ENCODE measurements around the gene MBIP.

Gene MBIP

DNA sequence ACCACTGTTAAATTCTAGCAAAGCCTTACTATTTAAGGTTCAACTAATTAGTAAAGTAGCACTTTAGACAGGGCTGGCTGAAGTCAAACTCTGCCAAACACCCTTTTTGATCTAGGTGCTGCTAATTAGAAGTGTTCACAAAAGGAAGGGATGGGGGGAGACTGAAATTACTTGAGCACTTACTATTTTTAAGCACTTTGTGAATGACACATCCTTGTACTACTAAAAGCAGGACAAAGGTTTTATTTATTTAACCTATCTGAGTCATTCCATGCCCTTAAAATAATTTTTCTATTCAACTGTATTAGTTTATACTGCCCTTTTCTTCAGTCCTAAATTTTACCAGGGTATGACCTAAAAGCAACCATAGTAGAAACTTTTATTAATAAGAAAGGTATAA, 20.1 kb downstream of the MBIP start:
- no peak for DNase-seq (ENCODE audit: low spot score)
- Histone ChIP-seq H3K27ac (no peak overlapping the region), H3K4me3 (no peak overlapping the region)
- TF ChIP-seq, protein P1, sequence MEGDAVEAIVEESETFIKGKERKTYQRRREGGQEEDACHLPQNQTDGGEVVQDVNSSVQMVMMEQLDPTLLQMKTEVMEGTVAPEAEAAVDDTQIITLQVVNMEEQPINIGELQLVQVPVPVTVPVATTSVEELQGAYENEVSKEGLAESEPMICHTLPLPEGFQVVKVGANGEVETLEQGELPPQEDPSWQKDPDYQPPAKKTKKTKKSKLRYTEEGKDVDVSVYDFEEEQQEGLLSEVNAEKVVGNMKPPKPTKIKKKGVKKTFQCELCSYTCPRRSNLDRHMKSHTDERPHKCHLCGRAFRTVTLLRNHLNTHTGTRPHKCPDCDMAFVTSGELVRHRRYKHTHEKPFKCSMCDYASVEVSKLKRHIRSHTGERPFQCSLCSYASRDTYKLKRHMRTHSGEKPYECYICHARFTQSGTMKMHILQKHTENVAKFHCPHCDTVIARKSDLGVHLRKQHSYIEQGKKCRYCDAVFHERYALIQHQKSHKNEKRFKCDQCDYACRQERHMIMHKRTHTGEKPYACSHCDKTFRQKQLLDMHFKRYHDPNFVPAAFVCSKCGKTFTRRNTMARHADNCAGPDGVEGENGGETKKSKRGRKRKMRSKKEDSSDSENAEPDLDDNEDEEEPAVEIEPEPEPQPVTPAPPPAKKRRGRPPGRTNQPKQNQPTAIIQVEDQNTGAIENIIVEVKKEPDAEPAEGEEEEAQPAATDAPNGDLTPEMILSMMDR (IDR thresholded peaks at IDR 0.05) = no peak

DNA sequence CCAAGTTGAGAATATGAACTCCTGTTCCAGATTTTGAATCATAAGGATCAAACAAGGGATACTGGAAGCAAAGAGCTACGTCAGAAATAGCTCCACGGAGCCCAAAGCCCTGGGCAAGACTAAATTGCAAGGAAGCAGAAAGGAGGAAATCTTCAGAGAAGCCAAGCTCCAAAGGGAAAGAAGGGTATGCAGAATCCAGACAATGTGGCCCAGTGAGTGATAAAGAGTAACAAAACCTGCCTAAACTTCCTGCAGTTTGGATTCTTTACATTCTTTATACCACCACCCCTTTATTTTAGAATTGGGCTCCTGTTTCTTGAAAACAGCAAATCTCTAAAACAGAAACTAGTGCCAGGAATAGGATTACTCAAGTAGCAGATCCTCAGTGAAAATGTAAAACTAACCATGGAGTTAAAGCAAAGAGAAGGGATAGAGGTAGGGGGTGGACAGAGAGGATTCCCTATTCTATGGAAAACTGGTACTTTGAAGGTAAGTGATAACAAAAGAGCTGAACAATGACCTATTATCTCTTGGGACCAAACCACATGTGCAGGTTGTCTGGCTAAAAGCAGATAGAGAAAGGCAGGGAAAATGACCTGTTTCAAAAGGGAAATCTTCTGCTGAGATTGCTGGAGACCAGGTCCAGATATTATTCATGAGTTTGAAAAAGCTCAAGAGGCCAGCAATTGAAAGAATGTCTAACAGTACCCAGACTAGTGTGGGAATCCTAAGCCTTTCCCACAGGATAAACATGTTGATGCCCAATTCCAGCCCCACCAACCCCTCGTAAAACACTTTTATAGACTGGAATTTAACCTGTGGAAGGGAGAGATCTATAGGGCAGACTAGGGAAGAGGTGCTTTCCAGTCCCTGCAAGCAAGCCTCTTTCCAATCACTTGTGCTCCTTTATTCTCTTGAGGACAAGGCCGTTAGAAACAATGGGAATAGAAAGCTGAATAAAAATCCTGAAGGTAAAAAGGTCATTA, 24.5 kb downstream of the MBIP start:
- Histone ChIP-seq H3K4me3 (no peak overlapping the region), H3K27ac (no peak overlapping the region)
- no peak for DNase-seq (ENCODE audit: low spot score)
- TF ChIP-seq, protein P1 (IDR thresholded peaks at IDR 0.05) = no peak

DNA sequence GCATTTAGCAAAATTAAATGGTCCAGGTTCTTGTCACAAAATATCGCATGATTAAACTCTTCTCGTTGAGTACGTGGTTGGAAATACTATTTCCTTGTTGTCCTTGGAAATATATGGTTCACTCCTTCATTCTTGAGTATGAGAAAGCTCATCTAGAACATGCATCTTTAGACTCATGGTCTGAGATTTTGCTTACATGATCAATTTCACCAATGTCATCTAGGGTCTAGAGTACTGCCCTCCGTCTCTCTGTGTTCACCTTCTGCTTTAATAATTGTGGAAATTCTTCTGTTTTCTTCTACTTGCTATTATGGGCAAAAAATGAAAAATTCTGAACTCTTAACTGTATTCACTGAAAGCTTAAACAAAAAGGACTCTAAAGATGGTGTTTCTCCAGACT, 25.9 kb downstream of the MBIP start:
- H3K27ac ChIP-seq = no peak overlapping the region
- no peak overlapping the region for H3K4me3 ChIP-seq
- TF ChIP-seq, protein P1 (IDR thresholded peaks at IDR 0.05) = no peak
- no peak for DNase-seq (ENCODE audit: low spot score)

DNA sequence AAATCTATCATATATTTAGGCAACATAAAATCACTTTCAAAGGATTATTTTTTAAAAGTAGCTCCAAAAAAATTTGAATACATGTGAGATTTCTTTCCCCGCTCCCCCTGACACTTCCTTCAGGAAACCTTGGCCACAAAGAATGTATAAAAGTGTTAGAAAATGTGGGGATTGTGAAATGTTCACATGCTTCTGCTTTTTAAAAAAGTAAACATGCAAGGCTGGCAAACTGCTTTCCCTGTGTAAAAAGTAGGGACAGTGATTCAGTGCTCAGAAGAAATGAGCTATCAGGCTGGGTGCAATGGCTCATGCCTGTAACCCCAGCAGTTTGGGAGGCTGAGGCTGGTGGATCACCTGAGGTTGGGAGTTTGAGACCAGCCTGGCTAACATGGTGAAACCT, 26.6 kb downstream of the MBIP start:
- no peak overlapping the region for H3K27ac ChIP-seq
- TF ChIP-seq, protein P1 (IDR thresholded peaks at IDR 0.05) = no peak
- no peak for DNase-seq (ENCODE audit: low spot score)
- H3K4me3 ChIP-seq = no peak overlapping the region

DNA sequence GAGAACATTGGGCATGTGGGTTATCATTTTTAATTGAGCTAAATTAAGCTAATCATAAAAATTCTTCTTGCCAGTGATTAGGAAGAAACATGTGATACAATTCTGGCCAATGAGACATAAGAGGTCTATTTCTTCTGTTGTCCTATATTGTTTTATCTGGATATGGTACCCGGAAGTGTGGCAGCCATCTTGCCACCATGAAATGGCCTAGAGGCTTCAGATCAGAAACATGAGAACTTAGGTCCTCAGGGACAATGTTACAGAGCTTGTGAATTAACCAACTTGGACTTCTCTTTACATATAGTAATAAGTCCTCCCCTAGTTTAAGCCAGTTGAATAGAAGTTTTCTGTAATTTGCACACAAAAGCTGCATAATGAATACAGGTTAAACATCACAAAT, 30.5 kb downstream of the MBIP start:
- TF ChIP-seq, protein P1 (IDR thresholded peaks at IDR 0.05) = no peak
- DNase-seq (ENCODE audit: low spot score) = no peak
- Histone ChIP-seq H3K4me3 (no peak overlapping the region), H3K27ac (no peak overlapping the region)

DNA sequence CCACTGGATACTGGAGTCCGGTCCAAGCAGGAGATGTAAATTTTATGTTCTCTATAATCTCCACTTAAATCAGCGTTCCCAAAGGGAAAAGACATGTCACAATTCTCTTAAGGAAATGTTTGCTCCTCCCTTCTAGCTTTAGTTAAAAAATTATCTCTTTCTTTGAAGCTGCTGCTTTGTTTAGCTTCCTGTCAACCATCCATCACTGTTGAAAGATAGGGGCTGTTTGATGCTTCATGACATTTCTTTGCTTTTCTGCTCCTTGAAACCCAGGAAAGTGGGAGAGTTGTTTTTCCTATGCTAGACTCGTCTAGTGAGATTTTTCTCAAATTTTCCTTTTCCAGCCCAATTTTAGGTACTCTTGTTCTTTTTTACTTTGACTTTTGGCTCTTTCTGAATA, 31.9 kb downstream of the MBIP start:
- TF ChIP-seq, protein P1 (IDR thresholded peaks at IDR 0.05) = no peak
- H3K27ac ChIP-seq = no peak overlapping the region
- no peak for DNase-seq (ENCODE audit: low spot score)
- H3K4me3 ChIP-seq = no peak overlapping the region
